B cell (primary cell): ENCODE data around the gene HOXB13. TPM values are rescaled to one million over a fixed set of nuclear protein-coding genes. Genes with fewer than 3 reads are reported as not detected.

ENCODE experiments used
- ATAC-seq: fragments of 200-7000 bp; cut with Tn5 transposase; one replicate; pipeline ENCODE4 v1.10.0; 2021; ENCODE audit warnings: low read depth, mild to moderate bottlenecking, moderate number of reproducible peaks, moderate library complexity
- CTCF ChIA-PET: fragments of 350-600 bp; sonication (Branson Sonifier 250); formaldehyde crosslinking; loops from one replicate; lab custom pipeline; 2021; ENCODE audit warnings: antibody characterized with exemption, inconsistent platforms; lab: Charles Lee
- POLR2A ChIA-PET: fragments of 350-600 bp; sonication (Branson Sonifier 250); formaldehyde crosslinking; loops from one replicate; lab custom pipeline; 2021; ENCODE audit warnings: antibody characterized with exemption; lab: Charles Lee
- DNase-seq: peaks from one replicate; pipeline ENCODE4 v3.0.0; 2013
- H2AFZ ChIP-seq: 2 replicates; pipeline ENCODE4 v1.6.1; 2012; ENCODE audit warnings: mild to moderate bottlenecking, low read depth, low read length; ENCODE audit not compliant: insufficient read depth, poor library complexity, severe bottlenecking
- H3K27ac ChIP-seq, 2 donors: 1 replicate in 1 of 2; 2 replicates in 1 of 2; pipeline ENCODE4 v1.5.1; 2012 to 2013; ENCODE audit warnings: low read length in 2 of 2, mild to moderate bottlenecking in 2 of 2, moderate library complexity in 1 of 2
- H3K27me3 ChIP-seq, 4 experiments: fragments of 200-600 bp in 1 of 4; sonication (generic) in 1 of 4; replicated peaks in 1 of 4; 1 replicate in 2 of 4; 2 replicates in 2 of 4; pipeline versions ENCODE4 v1.6.1 to v1.7.0; 2013 to 2016; ENCODE audit warnings: low read length in 3 of 4, mild to moderate bottlenecking in 2 of 4, mixed read lengths in 1 of 4, moderate library complexity in 1 of 4; ENCODE audit not compliant: insufficient read depth in 4 of 4, control insufficient read depth in 3 of 4; ENCODE audit errors: control extremely low read depth in 1 of 4
- H3K36me3 ChIP-seq, 2 experiments: replicated peaks in 1 of 2; 1 replicate in 1 of 2; 2 replicates in 1 of 2; pipeline versions ENCODE4 v1.6.1 to v1.7.1; 2013; ENCODE audit warnings: low read length in 1 of 2; ENCODE audit not compliant: insufficient read depth in 2 of 2, control insufficient read depth in 1 of 2; ENCODE audit errors: control extremely low read depth in 1 of 2, extremely low read depth in 1 of 2
- H3K4me1 ChIP-seq, 2 donors: fragments of 200-600 bp in 1 of 2; sonication (generic) in 1 of 2; 1 replicate in 1 of 2; 2 replicates in 1 of 2; pipeline versions ENCODE4 v1.5.1 to v1.6.1; 2013 to 2017; ENCODE audit warnings: low read length in 2 of 2; ENCODE audit not compliant: control insufficient read depth in 2 of 2, insufficient read depth in 2 of 2
- H3K4me2 ChIP-seq: replicated peaks from 2 replicates; pipeline ENCODE3; 2012; ENCODE audit warnings: mild to moderate bottlenecking, low read depth, low read length; ENCODE audit not compliant: poor library complexity, severe bottlenecking
- H3K4me3 ChIP-seq, 5 experiments: fragments of 200-600 bp in 1 of 5; sonication (generic) in 1 of 5; 1 replicate in 3 of 5; 2 replicates in 2 of 5; pipeline versions ENCODE4 v1.5.1 to v1.7.0; 2011 to 2016; ENCODE audit warnings: low read length in 4 of 5, mild to moderate bottlenecking in 4 of 5, low read depth in 2 of 5, control low read depth in 1 of 5, moderate library complexity in 1 of 5; ENCODE audit not compliant: insufficient read depth in 1 of 5; ENCODE audit errors: control extremely low read depth in 1 of 5, extremely low read depth in 1 of 5
- H3K79me2 ChIP-seq: fragments of 200-600 bp; sonication (generic); one replicate; pipeline ENCODE4 v1.6.0; 2016; ENCODE audit warnings: low read length; ENCODE audit not compliant: control insufficient read depth, insufficient read depth
- H3K9ac ChIP-seq: fragments of 200-600 bp; sonication (generic); 2 replicates; pipeline ENCODE4 v1.6.1; 2017; ENCODE audit warnings: mild to moderate bottlenecking, low read length, moderate library complexity
- H3K9me3 ChIP-seq, 3 donors: one replicate each; pipeline versions ENCODE4 v1.6.1 to v1.7.1; 2013; ENCODE audit warnings: low read length in 2 of 3; ENCODE audit not compliant: control insufficient read depth in 2 of 3, insufficient read depth in 1 of 3; ENCODE audit errors: control extremely low read depth in 1 of 3
- H4K20me1 ChIP-seq: 2 replicates; pipeline ENCODE4 v1.6.0; 2012; ENCODE audit warnings: mild to moderate bottlenecking, low read length; ENCODE audit not compliant: insufficient read depth, control insufficient read depth, poor library complexity, severe bottlenecking
- H3K27ac Mint-ChIP-seq: one replicate; pipeline ENCODE4 v1.8.0; 2021; ENCODE audit warnings: mixed read lengths
- H3K27me3 Mint-ChIP-seq: one replicate; pipeline ENCODE4 v1.8.0; 2021; ENCODE audit warnings: mixed read lengths
- H3K4me1 Mint-ChIP-seq: one replicate; pipeline ENCODE4 v1.8.0; 2021; ENCODE audit warnings: mixed read lengths
- H3K4me3 Mint-ChIP-seq: one replicate; pipeline ENCODE4 v1.8.0; 2021; ENCODE audit warnings: mixed read lengths
- H3K9me3 Mint-ChIP-seq: one replicate; pipeline ENCODE4 v1.8.0; 2022; ENCODE audit warnings: mixed read lengths; ENCODE audit not compliant: insufficient read depth
- CTCF ChIP-seq: fragments of 200-600 bp; IDR thresholded peaks from one replicate; pipeline ENCODE4 v1.8.0; 2022; ENCODE audit warnings: antibody characterized with exemption, mild to moderate bottlenecking
- EZH2 ChIP-seq: IDR thresholded peaks from 2 replicates; pipeline ENCODE4 v1.6.1; 2012; ENCODE audit warnings: borderline replicate concordance, low read depth, mild to moderate bottlenecking, moderate library complexity, low read length; ENCODE audit not compliant: insufficient read depth, poor library complexity, severe bottlenecking
- WGBS: methylation state at CpG from one replicate; pipeline ENCODE4 v1.1.5; 2013; ENCODE audit warnings: missing lambda C conversion rate; ENCODE audit not compliant: insufficient coverage; 5-methylcytosine and 5-hydroxymethylcytosine counted together
- intact Hi-C: fragments of 100-400 bp; cut with micrococcal nuclease; formaldehyde crosslinking; loops from one replicate; pipeline ENCODE4 v1.10.0; 2022
- polyA plus RNA-seq: library from polyadenylated mRNA; depleted of rRNA; stranded (reverse); fragments of >200 nt; gene quantifications from 2 replicates; pipeline ENCODE4 v1.2.3, GENCODE V29; 2012
- total RNA-seq, 2 donors: library from RNA; stranded (reverse); fragments of 120-200 nt in 1 of 2; gene quantifications; 1 replicate in 1 of 2; 2 replicates in 1 of 2; pipeline versions ENCODE4 v1.2.3 to v1.2.4, GENCODE V29; 2013 to 2022

Gene HOXB13
- total and polyA plus RNA-seq, 2 donors (not counting 1 experiment from before 2014, with no cell fraction given): not detected

DNA sequence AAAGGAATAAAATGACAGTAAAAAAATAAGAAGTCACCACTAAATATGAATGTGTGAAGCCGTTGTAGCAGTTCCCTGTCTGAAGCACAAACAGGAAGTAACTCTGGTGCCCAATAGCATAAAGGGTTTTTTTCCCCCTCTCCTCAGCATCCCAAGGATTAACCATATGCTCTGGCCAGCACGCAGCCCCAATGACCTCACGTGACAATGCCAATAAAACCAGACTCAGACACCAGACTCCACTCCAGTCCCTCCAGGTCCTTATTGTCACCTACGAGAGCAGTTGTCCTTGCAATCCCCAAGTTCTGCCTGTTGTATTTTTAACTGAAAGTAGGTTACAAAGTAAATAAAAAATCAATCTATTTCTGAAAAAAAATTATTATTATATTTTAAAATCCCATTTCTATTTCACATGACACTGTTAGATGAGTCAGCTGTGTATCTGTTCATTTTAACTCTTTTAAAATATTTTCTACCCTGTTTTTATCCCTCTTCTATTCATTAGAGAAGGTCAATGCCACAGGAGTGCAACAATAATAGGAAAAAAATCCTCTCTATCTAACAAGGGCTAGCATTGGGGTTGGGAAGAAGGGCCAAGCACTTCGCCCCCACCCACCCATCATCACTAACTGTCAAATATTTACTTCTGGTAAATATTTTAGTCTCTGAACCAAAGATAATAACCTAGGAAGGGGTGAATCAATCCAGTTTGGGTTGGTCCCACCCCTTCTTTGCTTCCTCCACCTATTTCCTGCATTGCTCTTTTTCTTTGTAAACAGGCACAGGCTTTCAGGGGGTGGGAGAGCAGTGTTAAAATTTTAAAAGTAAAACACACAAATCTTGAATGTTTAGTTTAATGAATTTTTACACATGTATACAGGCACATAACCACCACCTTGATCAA, 12.8 kb downstream of the HOXB13 start:
- Histone ChIP-seq H3K4me3 (no peak overlapping the region), H3K4me1 (peaks cover 17 to 19% of the 10 kb centered on the region in 2 donors), H3K4me2 (no peak overlapping the region), H2AFZ (no peak overlapping the region), H3K79me2 (no peaks in the 10 kb centered on the region), H3K27me3 (peaks cover 0 to 73% (median 55%) of the 10 kb centered on the region in 4 experiments), H3K9me3 (peaks cover 0 to 33% (median 9%) of the 10 kb centered on the region in 3 donors), H3K9ac (no peak overlapping the region), H4K20me1 (no peaks in the 10 kb centered on the region), H3K27ac (no peak overlapping the region), H3K36me3 (no peaks in the 10 kb centered on the region)
- TF ChIP-seq EZH2 (no peak), CTCF (no peak)
- peaks cover 59% of the 10 kb centered on the region for H3K27me3 Mint-ChIP-seq
- WGBS: 34% methylated on average over 2 of the region's 5 CpGs
- DNase-seq (no peak), ATAC-seq (no peak)
- ChIA-PET CTCF (interaction anchor here (0.9 kb wide), 1 partner anchor 8 kb away, joined by 3 read pairs; no protein-coding TSS in a partner anchor), POLR2A (no interaction called here)
- no peak overlapping the region for H3K4me3 Mint-ChIP-seq
- H3K4me1 Mint-ChIP-seq: peaks cover 14% of the 10 kb centered on the region
- intact Hi-C loops: no loop called here
- H3K27ac Mint-ChIP-seq: no peak overlapping the region
- no peaks in the 10 kb centered on the region for H3K9me3 Mint-ChIP-seq

DNA sequence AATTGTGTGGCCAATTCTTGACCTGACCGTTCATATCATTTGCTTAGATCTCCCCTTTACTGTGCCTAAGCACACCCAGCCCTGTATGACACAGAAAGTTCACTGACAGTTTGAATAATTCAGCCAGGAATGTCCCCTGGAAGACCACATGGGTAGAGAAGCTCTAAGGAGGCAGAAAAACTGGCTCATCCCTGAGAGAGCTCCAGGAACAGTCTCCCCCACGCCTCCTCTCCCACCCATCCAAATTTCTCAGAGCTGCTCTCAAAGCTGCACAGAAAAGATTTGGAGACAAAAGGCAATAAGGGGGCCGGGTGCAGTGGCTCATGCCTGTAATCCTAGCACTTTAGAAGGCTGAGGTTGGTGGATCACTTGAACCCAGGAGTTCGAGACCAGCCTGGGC, 17.4 kb downstream of the HOXB13 start:
- Histone ChIP-seq H4K20me1 (no peaks in the 10 kb centered on the region), H3K9me3 (no peaks in the 10 kb centered on the region), H3K4me3 (no peak overlapping the region), H3K4me1 (no peaks in the 10 kb centered on the region), H3K27ac (no peak overlapping the region), H3K9ac (no peak overlapping the region), H3K36me3 (no peaks in the 10 kb centered on the region), H3K4me2 (no peak overlapping the region), H2AFZ (no peak overlapping the region), H3K79me2 (no peaks in the 10 kb centered on the region), H3K27me3 (peaks cover 0 to 55% (median 24%) of the 10 kb centered on the region in 4 experiments)
- intact Hi-C loops: no loop called here
- Mint-ChIP-seq H3K4me3 (no peak overlapping the region), H3K4me1 (no peaks in the 10 kb centered on the region), H3K27me3 (peaks cover 57% of the 10 kb centered on the region), H3K27ac (no peak overlapping the region), H3K9me3 (no peaks in the 10 kb centered on the region)
- no peak for ATAC-seq
- POLR2A ChIA-PET: no interaction called here
- WGBS: 88% methylated on average over 3 of the region's 4 CpGs
- TF ChIP-seq EZH2: no peak
- no peak for TF ChIP-seq CTCF
- CTCF ChIA-PET: interaction anchor here (0.6 kb wide), 1 partner anchor 40 kb away, joined by 3 read pairs; no protein-coding TSS in a partner anchor
- no peak for DNase-seq
